Aorta (tissue), 5 donors: ENCODE results near the gene MYOG. TPM values are rescaled to one million over a fixed set of nuclear protein-coding genes. Genes with fewer than 3 reads are reported as not detected.
A peak's percentile ranks its signal among the peaks of the same experiment; 100 is the strongest.

Experiments used
- ATAC-seq: fragments of 200-7000 bp; cut with Tn5 transposase; one replicate; pipeline ENCODE4 v1.9.1; 2022; ENCODE audit warnings: moderate library complexity; ENCODE audit not compliant: low FRiP score
- DNase-seq, 2 donors: peaks; one replicate each; pipeline ENCODE4 v3.0.0-alpha.2; 2020
- H3K27ac ChIP-seq, 2 donors: one replicate each; pipeline ENCODE4 v1.5.1; 2013; ENCODE audit warnings: low read length in 2 of 2, mild to moderate bottlenecking in 2 of 2, moderate library complexity in 2 of 2, control low read depth in 1 of 2, inconsistent platforms in 1 of 2, low read depth in 1 of 2
- H3K27me3 ChIP-seq, 2 donors: one replicate each; pipeline ENCODE4 v1.6.1; 2013; ENCODE audit warnings: control low read depth in 1 of 2, low read length in 1 of 2, mild to moderate bottlenecking in 1 of 2, moderate library complexity in 1 of 2; ENCODE audit not compliant: insufficient read depth in 2 of 2, control insufficient read depth in 1 of 2
- H3K36me3 ChIP-seq, 2 donors: one replicate each; pipeline ENCODE4 v1.6.1; 2013; ENCODE audit warnings: control low read depth in 1 of 2, low read length in 1 of 2, mild to moderate bottlenecking in 1 of 2; ENCODE audit not compliant: insufficient read depth in 2 of 2, control insufficient read depth in 1 of 2
- H3K4me1 ChIP-seq, 2 donors: one replicate each; pipeline ENCODE4 v1.6.1; 2013; ENCODE audit warnings: low read length in 2 of 2, control low read depth in 1 of 2, mild to moderate bottlenecking in 1 of 2, moderate library complexity in 1 of 2; ENCODE audit not compliant: insufficient read depth in 2 of 2, control insufficient read depth in 1 of 2
- H3K4me3 ChIP-seq, 2 donors: one replicate each; pipeline ENCODE4 v1.5.1; 2013; ENCODE audit warnings: low read length in 2 of 2, control low read depth in 1 of 2, mild to moderate bottlenecking in 1 of 2
- H3K9me3 ChIP-seq: one replicate; pipeline ENCODE4 v1.6.1; 2013; ENCODE audit warnings: mild to moderate bottlenecking, low read length; ENCODE audit not compliant: control insufficient read depth
- WGBS, 2 donors: extraction: QIAGEN DNeasy Blood & Tissue Kit; methylation state at CpG; one replicate each; pipeline ENCODE4 v1.1.7; 2013; 5-methylcytosine and 5-hydroxymethylcytosine counted together
- intact Hi-C, 2 donors: fragments of 100-400 bp; cut with DNase I; formaldehyde crosslinking; loops; one replicate each; pipeline versions ENCODE4 v1.14.2 to v1.15.0; 2022
- polyA plus RNA-seq, 2 donors: library from polyadenylated mRNA; stranded (reverse); fragments of 200-250 nt; gene quantifications; one replicate each; pipeline ENCODE4 v1.2.3, GENCODE V29; 2013
- total RNA-seq, 2 donors: library from RNA; stranded (reverse); fragmentation: NEBNext Ultra II Directional; extraction: Animal tissue kit (Norgen Biotek cat#: 25700); gene quantifications; one replicate each; pipeline ENCODE4 v1.2.1, GENCODE V29; 2021
- donor health status: healthy with polysubstance abuse.
- donor health status: Bipolar disorder and iron deficiency.
- donor health status: DM: no; HTN: no; CAD: no.
- donor health status: DM: no; HTN: no; CAD: no.
- donor health status: DM: yes; HTN: yes; CAD: no.

MYOG gene
- total and polyA plus RNA-seq, 4 donors: not detected

GRCh38 chr1:203069030-203069747 is 16.6 kb downstream of the MYOG start:
- 1 to 8% methylated on average over 4 of the region's 4 CpGs for whole genome bisulfite sequencing, 2 donors
- Histone ChIP-seq H3K4me3 (no peak overlapping the region), H3K27me3 (no peaks in the 10 kb centered on the region), H3K9me3 (no peaks in the 10 kb centered on the region), H3K4me1 (peaks cover 0 to 4% of the 10 kb centered on the region in 2 donors), H3K27ac (peak overlapping the region in 1 of 2 donors; percentile 31), H3K36me3 (peaks cover 0 to 1% of the 10 kb centered on the region in 2 donors)
- ATAC-seq (peak; percentile 60), DNase-seq (peak in 1 of 2 donors; percentile 61)
- intact Hi-C loops: no loop called here

GRCh38 chr1:203066965-203067364 is 18.8 kb downstream of the MYOG start:
- DNase-seq (no peak), ATAC-seq (no peak)
- no peaks in the 10 kb centered on the region for H3K36me3 ChIP-seq
- peaks cover 0 to 4% of the 10 kb centered on the region in 2 donors for H3K4me1 ChIP-seq
- no peak overlapping the region for H3K27ac ChIP-seq
- no peak overlapping the region for H3K4me3 ChIP-seq
- intact Hi-C loops: no loop called here
- 96 to 97% methylated on average over 3 of the region's 3 CpGs for WGBS, 2 donors
- H3K9me3 ChIP-seq: no peaks in the 10 kb centered on the region
- no peaks in the 10 kb centered on the region for H3K27me3 ChIP-seq

GRCh38 chr1:203065986-203066385 is 19.8 kb downstream of the MYOG start:
- Histone ChIP-seq H3K9me3 (no peaks in the 10 kb centered on the region), H3K27me3 (no peaks in the 10 kb centered on the region), H3K27ac (no peak overlapping the region), H3K4me3 (no peak overlapping the region), H3K36me3 (no peaks in the 10 kb centered on the region), H3K4me1 (peaks cover 0 to 4% of the 10 kb centered on the region in 2 donors)
- 73 to 100% methylated on average over 2 of the region's 2 CpGs for WGBS, 2 donors
- ATAC-seq (no peak), DNase-seq (no peak)
- intact Hi-C loops: no loop called here

- H3K4me1 ChIP-seq: peaks cover 0 to 4% of the 10 kb centered on the region in 2 donors
- no peak overlapping the region for H3K27ac ChIP-seq
- ATAC-seq (no peak), DNase-seq (no peak)
- no peaks in the 10 kb centered on the region for H3K36me3 ChIP-seq
- H3K4me3 ChIP-seq: no peak overlapping the region
- intact Hi-C loops: no loop called here
- H3K9me3 ChIP-seq: no peaks in the 10 kb centered on the region
- H3K27me3 ChIP-seq: no peaks in the 10 kb centered on the region
- WGBS, 2 donors: 88 to 91% methylated on average over 7 of the region's 7 CpGs
Observed at GRCh38 chr1:203065191-203065590, 20.6 kb downstream of the MYOG start.

- ATAC-seq (no peak), DNase-seq (no peak)
- no peaks in the 10 kb centered on the region for H3K4me1 ChIP-seq
- intact Hi-C loops: no loop called here
- H3K27me3 ChIP-seq: no peaks in the 10 kb centered on the region
- H3K36me3 ChIP-seq: no peaks in the 10 kb centered on the region
- H3K4me3 ChIP-seq: no peak overlapping the region
- no peaks in the 10 kb centered on the region for H3K9me3 ChIP-seq
- 91 to 92% methylated on average over 8 of the region's 8 CpGs for WGBS, 2 donors
- no peak overlapping the region for H3K27ac ChIP-seq
Observed at GRCh38 chr1:203063287-203063686, 22.5 kb downstream of the MYOG start.

GRCh38 chr1:203060115-203060514 is 25.7 kb downstream of the MYOG start:
- ATAC-seq: no peak
- no peaks in the 10 kb centered on the region for H3K36me3 ChIP-seq
- 96 to 97% methylated on average over 11 of the region's 11 CpGs for WGBS, 2 donors

GRCh38 chr1:203059485-203059884 is 26.3 kb downstream of the MYOG start:
- intact Hi-C loops: no loop called here
- DNase-seq (no peak), ATAC-seq (no peak)
- H3K27ac ChIP-seq: no peak overlapping the region
- no peaks in the 10 kb centered on the region for H3K36me3 ChIP-seq
- 83 to 100% methylated on average over 2 of the region's 2 CpGs for whole genome bisulfite sequencing, 2 donors
- no peaks in the 10 kb centered on the region for H3K4me1 ChIP-seq
- H3K9me3 ChIP-seq: no peaks in the 10 kb centered on the region
- no peak overlapping the region for H3K4me3 ChIP-seq
- no peaks in the 10 kb centered on the region for H3K27me3 ChIP-seq

More at GRCh38 chr1:203060115-203060514, 25.7 kb downstream of the MYOG start:
- no peak for DNase-seq
- Histone ChIP-seq H3K9me3 (no peaks in the 10 kb centered on the region), H3K27me3 (no peaks in the 10 kb centered on the region), H3K27ac (no peak overlapping the region), H3K4me3 (no peak overlapping the region), H3K4me1 (no peaks in the 10 kb centered on the region)
- intact Hi-C loops: no loop called here

GRCh38 chr1:203058676-203058935 is 27.2 kb downstream of the MYOG start:
- Histone ChIP-seq H3K4me3 (no peak overlapping the region), H3K27me3 (no peaks in the 10 kb centered on the region), H3K36me3 (no peaks in the 10 kb centered on the region), H3K9me3 (no peaks in the 10 kb centered on the region), H3K4me1 (no peaks in the 10 kb centered on the region), H3K27ac (no peak overlapping the region)
- ATAC-seq (no peak), DNase-seq (no peak)
- WGBS, 2 donors: 85 to 96% methylated on average over 1 of the region's 1 CpG
- intact Hi-C loops: no loop called here

- ATAC-seq (no peak), DNase-seq (no peak)
- Histone ChIP-seq H3K9me3 (no peaks in the 10 kb centered on the region), H3K27me3 (no peaks in the 10 kb centered on the region), H3K27ac (no peak overlapping the region), H3K4me3 (no peak overlapping the region), H3K36me3 (no peaks in the 10 kb centered on the region), H3K4me1 (no peaks in the 10 kb centered on the region)
- 66 to 67% methylated on average over 9 to 10 of the region's 10 CpGs for WGBS, 2 donors
- intact Hi-C loops: no loop called here
Observed at GRCh38 chr1:203057911-203058675, 27.7 kb downstream of the MYOG start.
